ENCODE data around the gene BPHL. TPM values are rescaled to one million over a fixed set of nuclear protein-coding genes. Genes with fewer than 3 reads are reported as not detected.

BPHL gene
- total and polyA plus RNA-seq, 7 donors: 6.7 to 22.8 (median 9.0) TPM

GRCh38 chr6:3190056-3190455 is 71.5 kb downstream of the BPHL start:
- no peaks in the 10 kb centered on the region for H3K27me3 ChIP-seq (ENCODE audit: insufficient read depth in 3 of 3, low read length in 2 of 3)
- no peak overlapping the region for H3K27ac ChIP-seq
- intact Hi-C loops (cut with DNase I): no loop called here
- TF ChIP-seq CTCF (IDR thresholded peaks at IDR 0.05): no peak
- H3K4me1 ChIP-seq: no peaks in the 10 kb centered on the region
- no peak for ATAC-seq
- no peak overlapping the region for H3K4me3 ChIP-seq
- WGBS, 3 donors: 59 to 85% (median 77%) methylated on average over 4 of the region's 4 CpGs
- DNase-seq: no peak
- no peaks in the 10 kb centered on the region for H3K9me3 ChIP-seq
- no peaks in the 10 kb centered on the region for H3K36me3 ChIP-seq (ENCODE audit: insufficient read depth in 1 of 2, low read depth in 1 of 2)

- WGBS, 3 donors: 58 to 67% (median 61%) methylated on average over 5 of the region's 5 CpGs
- no peak overlapping the region for H3K4me3 ChIP-seq
- H3K36me3 ChIP-seq (ENCODE audit: insufficient read depth in 1 of 2, low read depth in 1 of 2): no peaks in the 10 kb centered on the region
- DNase-seq: no peak
- no peak for TF ChIP-seq CTCF (IDR thresholded peaks at IDR 0.05)
- intact Hi-C loops (cut with DNase I): no loop called here
- H3K4me1 ChIP-seq: no peaks in the 10 kb centered on the region
- ATAC-seq: no peak
- H3K27ac ChIP-seq: no peak overlapping the region
- no peaks in the 10 kb centered on the region for H3K27me3 ChIP-seq (ENCODE audit: insufficient read depth in 3 of 3, low read length in 2 of 3)
- no peaks in the 10 kb centered on the region for H3K9me3 ChIP-seq
Observed at GRCh38 chr6:3190779-3191178, 72.3 kb downstream of the BPHL start.

- intact Hi-C loops (cut with DNase I): no loop called here
- Histone ChIP-seq H3K4me3 (no peak overlapping the region), H3K36me3 (ENCODE audit: insufficient read depth in 1 of 2, low read depth in 1 of 2) (no peaks in the 10 kb centered on the region), H3K9me3 (no peaks in the 10 kb centered on the region), H3K27ac (no peak overlapping the region), H3K27me3 (ENCODE audit: insufficient read depth in 3 of 3, low read length in 2 of 3) (no peaks in the 10 kb centered on the region), H3K4me1 (no peaks in the 10 kb centered on the region)
- ATAC-seq (no peak), DNase-seq (no peak)
- no peak for TF ChIP-seq CTCF (IDR thresholded peaks at IDR 0.05)
- WGBS, 3 donors: 77 to 87% (median 81%) methylated on average over 23 of the region's 23 CpGs
Observed at GRCh38 chr6:3193102-3193849, 74.8 kb downstream of the BPHL start.

GRCh38 chr6:3194535-3195419 is 76.3 kb downstream of the BPHL start:
- H3K27ac ChIP-seq: peak overlapping the region; percentile 30
- no peak for TF ChIP-seq CTCF (IDR thresholded peaks at IDR 0.05)
- no peaks in the 10 kb centered on the region for H3K36me3 ChIP-seq (ENCODE audit: insufficient read depth in 1 of 2, low read depth in 1 of 2)
- no peak overlapping the region for H3K4me3 ChIP-seq
- DNase-seq: no peak
- H3K27me3 ChIP-seq (ENCODE audit: insufficient read depth in 3 of 3, low read length in 2 of 3): no peaks in the 10 kb centered on the region
- WGBS, 3 donors: 51 to 54% (median 53%) methylated on average over 19 of the region's 19 CpGs
- H3K9me3 ChIP-seq: no peaks in the 10 kb centered on the region
- no peaks in the 10 kb centered on the region for H3K4me1 ChIP-seq
- intact Hi-C loops (cut with DNase I): no loop called here
- ATAC-seq: no peak

Measured in psoas muscle (tissue), 8 donors.